Measurements from ENCODE around the gene AP2A1.

The AP2A1 gene

GRCh38 chr19:49791776-49792445, 25.1 kb downstream of the AP2A1 start:
- no peak for DNase-seq
- intact Hi-C loops (cut with DNase I) = no loop called here

- no peak for DNase-seq
- intact Hi-C loops (cut with DNase I) = no loop called here
These were observed 26.2 kb downstream of the AP2A1 start for GRCh38 chr19:49792829-49793560.

- intact Hi-C loops (cut with DNase I) = no loop called here
- DNase-seq = no peak
These were observed 26.7 kb downstream of the AP2A1 start for GRCh38 chr19:49793561-49793840.

GRCh38 chr19:49795615-49796014, 28.8 kb downstream of the AP2A1 start:
- no peak for DNase-seq
- intact Hi-C loops (cut with DNase I) = no loop called here

- intact Hi-C loops (cut with DNase I) = no loop called here
- DNase-seq = no peak
These were observed 31.8 kb downstream of the AP2A1 start for GRCh38 chr19:49798574-49798973.

GRCh38 chr19:49799271-49799797, 32.5 kb downstream of the AP2A1 start:
- intact Hi-C loops (cut with DNase I) = no loop called here
- DNase-seq = no peak

GRCh38 chr19:49799798-49800376, 33.1 kb downstream of the AP2A1 start:
- intact Hi-C loops (cut with DNase I) = loop anchor here (5.0 to 10.0 kb wide), 2 partner anchors 33 to 105 kb away; partner anchors contain the start of genes AP2A1 and CPT1C
- no peak for DNase-seq

GRCh38 chr19:49800771-49801170, 34.0 kb downstream of the AP2A1 start:
- intact Hi-C loops (cut with DNase I) = loop anchor here (5.0 to 10.0 kb wide), 2 partner anchors 33 to 106 kb away; partner anchors contain the start of genes AP2A1 and CPT1C
- no peak for DNase-seq

GRCh38 chr19:49801401-49801888, 34.6 kb downstream of the AP2A1 start:
- intact Hi-C loops (cut with DNase I) = loop anchor here (5.0 to 10.0 kb wide), 2 partner anchors 34 to 107 kb away; partner anchors contain the start of genes AP2A1 and CPT1C
- peak in 1 of 10 donors; percentile 84 for DNase-seq

GRCh38 chr19:49801966-49802661, 35.3 kb downstream of the AP2A1 start:
- intact Hi-C loops (cut with DNase I) = loop anchor here (5.0 to 10.0 kb wide), 2 partner anchors 35 to 107 kb away; partner anchors contain the start of genes AP2A1 and CPT1C
- peak; percentile 87 to 99 (median 96) for DNase-seq

- no peak for DNase-seq
- intact Hi-C loops (cut with DNase I) = loop anchor here (5.0 to 10.0 kb wide), 2 partner anchors 36 to 108 kb away; partner anchors contain the start of genes AP2A1 and CPT1C
These were observed 36.2 kb downstream of the AP2A1 start for GRCh38 chr19:49802836-49803528.

- intact Hi-C loops (cut with DNase I) = loop anchor here (5.0 to 10.0 kb wide), 2 partner anchors 36 to 109 kb away; partner anchors contain the start of genes AP2A1 and CPT1C
- no peak for DNase-seq
These were observed 36.7 kb downstream of the AP2A1 start for GRCh38 chr19:49803529-49803856.

GRCh38 chr19:49805822-49806619, 39.2 kb downstream of the AP2A1 start:
- intact Hi-C loops (cut with DNase I) = loop anchor here (10.0 kb wide), 1 partner anchor 111 kb away; the partner anchor contains the start of gene CPT1C
- no peak for DNase-seq

- DNase-seq = no peak
- intact Hi-C loops (cut with DNase I) = loop anchor here (10.0 kb wide), 1 partner anchor 112 kb away; the partner anchor contains the start of gene CPT1C
These were observed 39.8 kb downstream of the AP2A1 start for GRCh38 chr19:49806620-49806959.

GRCh38 chr19:49807058-49807903, 40.5 kb downstream of the AP2A1 start:
- intact Hi-C loops (cut with DNase I) = loop anchor here (10.0 kb wide), 1 partner anchor 112 kb away; the partner anchor contains the start of gene CPT1C
- no peak for DNase-seq

- no peak for DNase-seq
- intact Hi-C loops (cut with DNase I) = loop anchor here (10.0 kb wide), 1 partner anchor 113 kb away; the partner anchor contains the start of gene CPT1C
These were observed 41.3 kb downstream of the AP2A1 start for GRCh38 chr19:49807904-49808675.

- intact Hi-C loops (cut with DNase I) = loop anchor here (10.0 kb wide), 1 partner anchor 114 kb away; the partner anchor contains the start of gene CPT1C
- peak; percentile 71 to 98 (median 87) for DNase-seq
These were observed 41.9 kb downstream of the AP2A1 start for GRCh38 chr19:49808711-49809159.
